T-cell (primary cell): ENCODE data around the gene RTN4RL1. TPM values are rescaled to one million over a fixed set of nuclear protein-coding genes. Genes with fewer than 3 reads are reported as not detected.

ENCODE experiments used
- ATAC-seq, 4 experiments: fragments of 200-7000 bp in 3 of 4; fragments of 150-1000 bp in 1 of 4; cut with Tn5 transposase; replicated peaks in 1 of 4; 1 replicate in 3 of 4; 2 replicates in 1 of 4; pipeline ENCODE4 v1.10.0; 2021; ENCODE audit warnings: moderate library complexity in 3 of 4, mild to moderate bottlenecking in 2 of 4, moderate number of reproducible peaks in 1 of 4
- CTCF ChIA-PET, 2 donors: fragments of 300-600 bp; sonication (Branson Sonifier 250); formaldehyde crosslinking; loops; one replicate each; lab custom pipeline; 2022; ENCODE audit warnings: antibody characterized with exemption in 2 of 2; lab: Charles Lee
- POLR2A ChIA-PET, 2 donors: fragments of 300-600 bp; sonication (Branson Sonifier 250); formaldehyde crosslinking; loops; one replicate each; lab custom pipeline; 2022; ENCODE audit warnings: antibody characterized with exemption in 2 of 2; lab: Charles Lee
- DNase-seq, 35 experiments: peaks; one replicate each; pipeline versions ENCODE4 v3.0.0 to v3.0.0-alpha.2; 2013 to 2023
- H3K27ac ChIP-seq: one replicate; pipeline ENCODE4 v1.5.1; 2013; ENCODE audit warnings: low read length
- H3K27me3 ChIP-seq, 2 experiments: replicated peaks in 1 of 2; 1 replicate in 1 of 2; 2 replicates in 1 of 2; pipeline versions ENCODE4 v1.6.1 to v1.7.0; 2013; ENCODE audit warnings: low read length in 1 of 2, mixed read lengths in 1 of 2; ENCODE audit not compliant: control insufficient read depth in 2 of 2, insufficient read depth in 2 of 2; ENCODE audit errors: extremely low read depth in 1 of 2
- H3K36me3 ChIP-seq, 2 donors: 1 replicate in 1 of 2; 2 replicates in 1 of 2; pipeline versions ENCODE4 v1.6.1 to v1.7.0; 2013; ENCODE audit warnings: low read length in 1 of 2; ENCODE audit not compliant: control insufficient read depth in 2 of 2, insufficient read depth in 1 of 2; ENCODE audit errors: extremely low read depth in 1 of 2
- H3K4me1 ChIP-seq, 2 experiments: 1 replicate in 1 of 2; 2 replicates in 1 of 2; pipeline versions ENCODE4 v1.6.1 to v1.7.0; 2013; ENCODE audit warnings: low read length in 2 of 2, mixed read lengths in 1 of 2; ENCODE audit not compliant: insufficient read depth in 2 of 2, control insufficient read depth in 1 of 2; ENCODE audit errors: extremely low read depth in 1 of 2
- H3K4me3 ChIP-seq, 2 donors: 1 replicate in 1 of 2; 2 replicates in 1 of 2; pipeline versions ENCODE4 v1.5.1 to v1.7.0; 2013; ENCODE audit warnings: mild to moderate bottlenecking in 2 of 2, low read length in 1 of 2, moderate library complexity in 1 of 2; ENCODE audit not compliant: control insufficient read depth in 1 of 2; ENCODE audit errors: extremely low read depth in 1 of 2
- H3K9me3 ChIP-seq: 2 replicates; pipeline ENCODE4 v1.7.0; 2013
- H3K27ac Mint-ChIP-seq, 2 donors: one replicate each; pipeline ENCODE4 v1.8.0; 2020 to 2021; ENCODE audit warnings: mild to moderate bottlenecking in 2 of 2, mixed read lengths in 2 of 2
- H3K27me3 Mint-ChIP-seq, 2 donors: one replicate each; pipeline ENCODE4 v1.8.0; 2021 to 2022; ENCODE audit warnings: mixed read lengths in 2 of 2
- H3K36me3 Mint-ChIP-seq: one replicate; pipeline ENCODE4 v1.8.0; 2021; ENCODE audit warnings: mixed read lengths
- H3K4me1 Mint-ChIP-seq, 3 donors: one replicate each; pipeline ENCODE4 v1.8.0; 2020 to 2022; ENCODE audit warnings: mixed read lengths in 3 of 3, mild to moderate bottlenecking in 1 of 3
- H3K4me3 Mint-ChIP-seq, 3 donors: one replicate each; pipeline ENCODE4 v1.8.0; 2020 to 2022; ENCODE audit warnings: mild to moderate bottlenecking in 3 of 3, mixed read lengths in 3 of 3, moderate library complexity in 3 of 3
- H3K9me3 Mint-ChIP-seq, 3 donors: one replicate each; pipeline ENCODE4 v1.8.0; 2020 to 2022; ENCODE audit warnings: mixed read lengths in 3 of 3
- WGBS: methylation state at CpG from one replicate; pipeline ENCODE4 v1.1.5; 2013; ENCODE audit warnings: missing lambda C conversion rate; ENCODE audit not compliant: insufficient coverage; 5-methylcytosine and 5-hydroxymethylcytosine counted together
- total RNA-seq, 35 experiments: library from RNA in 6 of 35; stranded (reverse) in 6 of 35; fragments of 120-200 nt in 1 of 35; gene quantifications; one replicate each; pipeline versions ENCODE4 v1.2.1 to v1.2.4 and lab custom pipeline; 2013 to 2026

RTN4RL1 gene
- total RNA-seq, 5 donors from 2014 or later (not counting 1 experiment from before 2014, with no cell fraction given) = 0.43 to 1.1 (median 0.63) TPM

GRCh38 chr17:1908699-1909309 is 116.3 kb downstream of the RTN4RL1 start:
- Mint-ChIP-seq H3K27me3 (peaks cover 48 to 65% of the 10 kb centered on the region in 2 donors), H3K4me3 (peak overlapping the region; percentile 25 to 58 (median 46)), H3K4me1 (peaks cover 0 to 10% (median 10%) of the 10 kb centered on the region in 3 donors), H3K9me3 (no peaks in the 10 kb centered on the region), H3K36me3 (no peaks in the 10 kb centered on the region), H3K27ac (no peak overlapping the region)
- Histone ChIP-seq H3K4me1 (peaks cover 2 to 14% of the 10 kb centered on the region in 2 experiments), H3K4me3 (peak overlapping the region; percentile 15 to 74), H3K27ac (no peak overlapping the region), H3K27me3 (peaks cover 6 to 70% of the 10 kb centered on the region in 2 experiments), H3K9me3 (no peaks in the 10 kb centered on the region), H3K36me3 (no peaks in the 10 kb centered on the region)
- ATAC-seq (peak; percentile 52 to 75 (median 71)), DNase-seq (peak in 8 of 35 experiments; percentile 3 to 45 (median 12))
- ChIA-PET POLR2A (no interaction called here), CTCF (interaction anchor here in 1 of 2 donors (0.5 kb wide), 1 partner anchor 116 kb away, joined by 3 read pairs; the partner anchor contains the start of gene RTN4RL1)
- 11% methylated on average over 12 of the region's 22 CpGs for WGBS

- no peaks in the 10 kb centered on the region for H3K36me3 Mint-ChIP-seq
- H3K27ac ChIP-seq = no peak overlapping the region
- peak in 17 of 35 experiments; percentile 8 to 43 (median 15) for DNase-seq
- no peak overlapping the region for H3K27ac Mint-ChIP-seq
- no peaks in the 10 kb centered on the region for H3K36me3 ChIP-seq
- H3K9me3 Mint-ChIP-seq = no peaks in the 10 kb centered on the region
- peak overlapping the region; percentile 15 to 74 for H3K4me3 ChIP-seq
- CTCF ChIA-PET = no interaction called here
- no peaks in the 10 kb centered on the region for H3K9me3 ChIP-seq
- peaks cover 48 to 60% of the 10 kb centered on the region in 2 donors for H3K27me3 Mint-ChIP-seq
- ATAC-seq = peak; percentile 40 to 73 (median 67)
- POLR2A ChIA-PET = no interaction called here
- H3K27me3 ChIP-seq = peaks cover 6 to 63% of the 10 kb centered on the region in 2 experiments
- peaks cover 2 to 14% of the 10 kb centered on the region in 2 experiments for H3K4me1 ChIP-seq
- peak overlapping the region; percentile 46 to 58 (median 49) for H3K4me3 Mint-ChIP-seq
- H3K4me1 Mint-ChIP-seq = peaks cover 0 to 10% (median 10%) of the 10 kb centered on the region in 3 donors
- 7% methylated on average over 42 of the region's 49 CpGs for WGBS
Observed at GRCh38 chr17:1907909-1908698, 117.0 kb downstream of the RTN4RL1 start.

DNA sequence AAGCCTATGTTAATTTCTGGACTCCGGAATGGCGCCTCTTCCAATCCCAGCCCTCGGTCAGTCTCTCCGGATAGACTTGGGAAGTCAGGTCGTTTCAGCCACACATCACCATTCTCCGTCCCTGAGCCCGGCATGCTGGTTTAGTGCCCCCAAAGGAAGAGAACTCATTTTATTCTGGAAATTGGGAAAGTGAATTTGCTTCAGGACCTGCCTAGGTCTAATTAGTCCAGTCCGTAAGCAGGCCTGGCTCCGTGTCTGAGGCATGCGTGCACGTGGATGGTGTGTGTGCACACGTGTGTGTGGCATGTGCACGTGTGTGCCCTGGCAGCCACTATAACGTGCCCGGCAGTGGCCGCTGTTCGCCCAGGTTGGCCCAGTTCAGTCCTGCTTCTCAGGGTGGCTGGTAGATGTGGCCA is 117.9 kb downstream of the RTN4RL1 start:
- H3K4me3 ChIP-seq = no peak overlapping the region
- CTCF ChIA-PET = no interaction called here
- H3K36me3 ChIP-seq = no peaks in the 10 kb centered on the region
- Mint-ChIP-seq H3K27ac (no peak overlapping the region), H3K4me3 (peak overlapping the region in 1 of 3 donors; percentile 46), H3K9me3 (no peaks in the 10 kb centered on the region), H3K36me3 (no peaks in the 10 kb centered on the region), H3K4me1 (peaks cover 0 to 10% (median 10%) of the 10 kb centered on the region in 3 donors), H3K27me3 (peaks cover 46 to 51% of the 10 kb centered on the region in 2 donors)
- H3K27ac ChIP-seq = no peak overlapping the region
- peaks cover 2 to 14% of the 10 kb centered on the region in 2 experiments for H3K4me1 ChIP-seq
- 84% methylated on average over 11 of the region's 17 CpGs for WGBS
- DNase-seq (no peak), ATAC-seq (no peak)
- H3K9me3 ChIP-seq = no peaks in the 10 kb centered on the region
- POLR2A ChIA-PET = no interaction called here
- peaks cover 6 to 56% of the 10 kb centered on the region in 2 experiments for H3K27me3 ChIP-seq

- ATAC-seq (no peak), DNase-seq (no peak)
- H3K27me3 ChIP-seq = peaks cover 6 to 51% of the 10 kb centered on the region in 2 experiments
- H3K36me3 ChIP-seq = no peaks in the 10 kb centered on the region
- H3K9me3 ChIP-seq = no peaks in the 10 kb centered on the region
- H3K4me1 ChIP-seq = peaks cover 2 to 14% of the 10 kb centered on the region in 2 experiments
- Mint-ChIP-seq H3K27me3 (peaks cover 41 to 46% of the 10 kb centered on the region in 2 donors), H3K9me3 (no peaks in the 10 kb centered on the region), H3K4me1 (peaks cover 0 to 10% (median 10%) of the 10 kb centered on the region in 3 donors), H3K27ac (no peak overlapping the region), H3K4me3 (no peak overlapping the region), H3K36me3 (no peaks in the 10 kb centered on the region)
- H3K27ac ChIP-seq = no peak overlapping the region
- POLR2A ChIA-PET = no interaction called here
- H3K4me3 ChIP-seq = no peak overlapping the region
- WGBS = 96% methylated on average over 5 of the region's 8 CpGs
- CTCF ChIA-PET = no interaction called here
Observed at GRCh38 chr17:1906662-1907101, 118.5 kb downstream of the RTN4RL1 start.

DNA sequence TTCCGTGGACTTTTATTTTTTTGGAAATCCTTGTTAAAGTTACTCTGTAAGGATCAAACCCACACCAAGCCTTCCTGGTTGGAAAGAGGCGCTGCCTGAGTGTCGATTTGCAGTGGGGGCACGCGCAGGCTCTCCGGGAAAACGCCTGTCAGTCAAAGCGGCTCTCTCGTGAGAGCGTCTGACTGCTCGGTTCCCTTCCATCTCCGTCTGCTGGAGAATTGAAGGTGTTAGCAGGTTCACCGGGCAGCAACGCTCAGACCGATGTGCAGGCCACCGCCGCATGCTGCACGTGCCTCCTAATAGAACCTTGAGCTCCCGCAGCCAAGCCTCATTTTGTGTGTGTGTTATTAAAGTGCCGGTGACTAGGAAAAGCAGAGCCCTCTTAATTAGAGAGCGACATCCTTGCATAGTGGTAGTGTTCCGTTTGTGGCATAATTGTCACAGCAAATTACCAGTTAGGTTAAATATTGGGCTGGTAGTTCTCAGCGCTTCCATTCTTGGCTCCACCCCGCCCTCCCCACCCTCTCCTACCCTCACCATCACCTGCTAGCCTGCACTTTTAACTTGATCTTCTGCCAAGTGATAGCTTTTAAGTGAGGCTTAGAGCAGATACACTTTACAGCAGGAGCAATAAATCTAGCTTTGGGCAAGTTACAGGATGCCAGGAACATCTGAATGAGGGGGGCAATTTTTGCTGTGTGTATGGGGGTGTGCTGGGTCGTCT is 119.8 kb downstream of the RTN4RL1 start:
- no peak overlapping the region for H3K27ac Mint-ChIP-seq
- 42% methylated on average over 21 of the region's 25 CpGs for WGBS
- H3K27me3 Mint-ChIP-seq = peaks cover 37 to 40% of the 10 kb centered on the region in 2 donors
- ATAC-seq (no peak), DNase-seq (no peak)
- Histone ChIP-seq H3K4me3 (no peak overlapping the region), H3K9me3 (no peaks in the 10 kb centered on the region), H3K36me3 (no peaks in the 10 kb centered on the region), H3K4me1 (peaks cover 2 to 14% of the 10 kb centered on the region in 2 experiments), H3K27ac (no peak overlapping the region), H3K27me3 (peaks cover 6 to 40% of the 10 kb centered on the region in 2 experiments)
- ChIA-PET CTCF (interaction anchor here (0.5 kb wide), 2 partner anchors 33 to 823 kb away, joined by 4 read pairs; no protein-coding TSS in a partner anchor), POLR2A (no interaction called here)
- H3K36me3 Mint-ChIP-seq = no peaks in the 10 kb centered on the region
- no peaks in the 10 kb centered on the region for H3K9me3 Mint-ChIP-seq
- H3K4me1 Mint-ChIP-seq = peaks cover 0 to 10% (median 10%) of the 10 kb centered on the region in 3 donors
- H3K4me3 Mint-ChIP-seq = no peak overlapping the region
